ENCODE results near the gene HLA-E.
"Not testable (repeated sequence)": the region's sequence is repeated elsewhere in the genome, so short reads cannot be mapped to it uniquely, and the experiment has no call there.

GRCh38 chr6:30521952-30522351 lies 32.6 kb downstream of the HLA-E start:
- TF ChIP-seq, protein P1, sequence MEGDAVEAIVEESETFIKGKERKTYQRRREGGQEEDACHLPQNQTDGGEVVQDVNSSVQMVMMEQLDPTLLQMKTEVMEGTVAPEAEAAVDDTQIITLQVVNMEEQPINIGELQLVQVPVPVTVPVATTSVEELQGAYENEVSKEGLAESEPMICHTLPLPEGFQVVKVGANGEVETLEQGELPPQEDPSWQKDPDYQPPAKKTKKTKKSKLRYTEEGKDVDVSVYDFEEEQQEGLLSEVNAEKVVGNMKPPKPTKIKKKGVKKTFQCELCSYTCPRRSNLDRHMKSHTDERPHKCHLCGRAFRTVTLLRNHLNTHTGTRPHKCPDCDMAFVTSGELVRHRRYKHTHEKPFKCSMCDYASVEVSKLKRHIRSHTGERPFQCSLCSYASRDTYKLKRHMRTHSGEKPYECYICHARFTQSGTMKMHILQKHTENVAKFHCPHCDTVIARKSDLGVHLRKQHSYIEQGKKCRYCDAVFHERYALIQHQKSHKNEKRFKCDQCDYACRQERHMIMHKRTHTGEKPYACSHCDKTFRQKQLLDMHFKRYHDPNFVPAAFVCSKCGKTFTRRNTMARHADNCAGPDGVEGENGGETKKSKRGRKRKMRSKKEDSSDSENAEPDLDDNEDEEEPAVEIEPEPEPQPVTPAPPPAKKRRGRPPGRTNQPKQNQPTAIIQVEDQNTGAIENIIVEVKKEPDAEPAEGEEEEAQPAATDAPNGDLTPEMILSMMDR (conservative IDR thresholded peaks at IDR 0.05) = not testable (repeated sequence)
- not testable (repeated sequence) for TF ChIP-seq EZH2 (IDR thresholded peaks at IDR 0.05; ENCODE audit: low read depth)
